GM19043 (cell line): ENCODE results near the gene MAPRE3.

Source experiments
- ATAC-seq: cut with Tn5 transposase; IDR thresholded peaks from one replicate; pipeline ENCODE4 v1.9.1; 2021; ENCODE audit warnings: low read depth; ENCODE audit not compliant: unreplicated experiment

MAPRE3 gene

DNA sequence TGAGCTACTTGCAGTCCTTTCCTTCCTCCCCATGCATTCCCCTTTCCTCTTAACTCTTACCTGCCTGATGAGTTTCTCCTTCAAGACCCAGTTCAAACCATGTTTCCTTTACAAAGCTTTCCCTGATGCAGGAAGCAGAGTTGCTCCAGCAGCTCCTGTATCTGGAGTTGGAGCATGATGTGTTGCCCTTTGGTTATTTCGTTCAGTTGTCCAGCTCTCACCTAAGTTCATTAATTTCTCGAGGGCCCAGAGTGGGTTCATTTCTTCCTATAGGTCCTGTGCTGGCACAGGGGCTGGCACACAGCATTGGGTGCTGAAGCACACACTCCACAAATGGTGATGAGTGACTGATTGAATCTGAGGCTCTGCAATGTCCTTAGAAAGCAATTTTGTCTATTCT, 39.3 kb downstream of the MAPRE3 start:
- ATAC-seq = no peak

DNA sequence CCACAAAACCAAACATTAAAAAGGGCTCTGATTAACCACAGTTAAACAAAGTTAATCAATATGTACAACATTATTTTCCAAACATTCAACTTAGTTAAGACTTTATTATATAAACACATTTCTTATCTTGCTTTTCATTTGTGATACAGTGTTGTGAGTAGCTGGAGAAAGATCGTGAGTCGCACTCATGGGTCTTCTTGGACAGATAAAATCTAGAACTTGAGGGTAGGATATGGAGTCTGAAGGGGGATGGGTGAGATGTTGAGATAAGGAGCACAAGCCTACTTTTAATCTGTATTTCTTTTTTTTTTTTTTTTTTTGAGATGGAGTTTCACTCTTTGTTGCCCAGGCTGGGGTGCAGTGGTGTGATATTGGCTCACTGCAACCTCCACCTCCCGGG, 39.7 kb downstream of the MAPRE3 start:
- no peak for ATAC-seq

GRCh38 chr2:27013738-27014137, 43.3 kb downstream of the MAPRE3 start:
- no peak for ATAC-seq

GRCh38 chr2:27014771-27015433, 44.5 kb downstream of the MAPRE3 start:
- ATAC-seq = no peak

DNA sequence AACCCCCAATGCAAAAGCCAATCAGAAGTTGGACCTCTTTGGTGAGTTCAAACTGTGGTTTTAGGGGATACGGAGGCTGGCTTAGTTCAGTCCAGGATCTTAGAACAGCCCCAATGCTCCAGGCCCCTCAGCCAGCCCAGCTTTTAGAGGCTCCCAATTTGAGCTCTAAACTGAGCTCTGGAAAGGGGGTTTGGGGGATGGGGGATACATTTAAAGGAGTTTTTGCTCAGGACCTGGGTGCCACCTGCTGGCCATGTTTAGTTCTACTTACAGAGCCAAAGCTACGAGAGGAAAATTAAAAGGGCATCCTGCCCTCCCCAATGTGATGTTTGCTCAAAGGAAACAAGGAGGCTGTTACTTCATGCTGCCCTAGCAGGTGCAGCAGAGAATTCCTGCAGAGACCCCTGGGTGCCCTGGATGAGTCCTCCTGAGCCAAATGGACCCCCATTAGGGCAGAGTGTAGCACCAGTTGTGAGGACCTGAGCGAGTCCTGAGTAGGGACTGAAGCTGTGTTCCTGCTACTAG, 46.4 kb downstream of the MAPRE3 start:
- no peak for ATAC-seq

DNA sequence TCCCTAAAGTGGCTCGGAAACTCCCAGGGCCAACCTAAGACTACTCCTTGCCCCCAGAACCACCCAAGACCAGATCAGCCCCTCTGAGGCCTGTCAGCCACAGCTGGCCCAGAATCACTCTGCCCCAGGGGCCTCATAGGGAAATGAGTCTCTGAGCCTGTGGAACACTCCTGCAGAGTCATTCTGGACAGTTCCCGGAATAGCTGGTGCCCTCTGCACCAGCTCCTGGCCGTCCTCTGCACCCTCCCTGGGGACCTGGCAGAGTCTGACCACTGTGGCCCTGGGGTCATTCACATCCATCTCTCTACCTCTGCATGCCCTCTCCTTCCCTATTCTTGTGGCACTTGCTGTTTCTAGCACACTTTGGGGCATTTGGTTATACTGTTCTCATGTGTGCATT, 47.7 kb downstream of the MAPRE3 start:
- no peak for ATAC-seq

GRCh38 chr2:27019459-27019858, 49.0 kb downstream of the MAPRE3 start:
- ATAC-seq = no peak

- ATAC-seq = no peak
Observed at GRCh38 chr2:27019931-27020855, 49.8 kb downstream of the MAPRE3 start.

- no peak for ATAC-seq
Observed at GRCh38 chr2:27021253-27022049, 51.0 kb downstream of the MAPRE3 start.

DNA sequence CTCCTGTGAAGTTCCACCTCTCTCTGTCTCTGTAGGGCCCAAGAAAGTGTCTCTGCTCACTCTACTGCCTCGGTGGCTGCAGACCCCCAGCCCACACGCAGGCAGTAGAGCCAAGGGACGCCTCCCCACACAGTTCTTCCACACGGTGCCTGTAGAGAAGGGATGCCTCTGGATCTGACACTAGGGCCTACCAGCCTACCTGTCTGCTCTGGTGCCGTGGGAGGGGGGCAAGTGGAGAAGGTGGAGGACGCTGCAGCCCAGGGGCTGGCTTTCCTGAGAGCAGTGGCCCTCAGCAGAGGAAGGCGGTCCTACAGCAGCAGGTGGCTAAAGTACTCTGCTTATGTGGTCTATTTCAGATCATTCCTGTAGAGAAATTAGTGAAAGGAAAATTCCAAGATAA, 53.3 kb downstream of the MAPRE3 start:
- ATAC-seq = no peak

- no peak for ATAC-seq
Observed at GRCh38 chr2:27024188-27024587, 53.8 kb downstream of the MAPRE3 start.

DNA sequence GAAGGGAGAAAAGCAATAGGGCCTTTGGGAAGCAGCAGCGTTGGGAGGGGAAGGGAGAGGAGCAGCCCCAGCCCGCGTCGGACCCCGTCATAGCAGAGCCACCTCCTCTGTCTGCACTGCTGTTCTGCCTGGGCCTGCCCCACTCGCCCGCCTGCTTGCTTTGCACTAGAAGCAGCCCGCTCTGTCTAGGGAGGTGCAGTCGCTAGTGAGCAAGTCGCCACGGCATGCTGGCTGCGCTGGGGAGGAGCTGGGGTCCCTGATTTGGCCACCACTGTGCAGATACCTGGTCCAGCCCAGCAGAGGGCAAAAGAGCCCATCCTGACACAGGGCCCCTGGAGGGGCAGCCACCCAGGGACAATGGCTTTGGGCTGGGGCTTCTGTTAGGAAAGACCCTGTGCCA, 54.4 kb downstream of the MAPRE3 start:
- no peak for ATAC-seq

GRCh38 chr2:27025281-27025800, 54.9 kb downstream of the MAPRE3 start:
- ATAC-seq = no peak

DNA sequence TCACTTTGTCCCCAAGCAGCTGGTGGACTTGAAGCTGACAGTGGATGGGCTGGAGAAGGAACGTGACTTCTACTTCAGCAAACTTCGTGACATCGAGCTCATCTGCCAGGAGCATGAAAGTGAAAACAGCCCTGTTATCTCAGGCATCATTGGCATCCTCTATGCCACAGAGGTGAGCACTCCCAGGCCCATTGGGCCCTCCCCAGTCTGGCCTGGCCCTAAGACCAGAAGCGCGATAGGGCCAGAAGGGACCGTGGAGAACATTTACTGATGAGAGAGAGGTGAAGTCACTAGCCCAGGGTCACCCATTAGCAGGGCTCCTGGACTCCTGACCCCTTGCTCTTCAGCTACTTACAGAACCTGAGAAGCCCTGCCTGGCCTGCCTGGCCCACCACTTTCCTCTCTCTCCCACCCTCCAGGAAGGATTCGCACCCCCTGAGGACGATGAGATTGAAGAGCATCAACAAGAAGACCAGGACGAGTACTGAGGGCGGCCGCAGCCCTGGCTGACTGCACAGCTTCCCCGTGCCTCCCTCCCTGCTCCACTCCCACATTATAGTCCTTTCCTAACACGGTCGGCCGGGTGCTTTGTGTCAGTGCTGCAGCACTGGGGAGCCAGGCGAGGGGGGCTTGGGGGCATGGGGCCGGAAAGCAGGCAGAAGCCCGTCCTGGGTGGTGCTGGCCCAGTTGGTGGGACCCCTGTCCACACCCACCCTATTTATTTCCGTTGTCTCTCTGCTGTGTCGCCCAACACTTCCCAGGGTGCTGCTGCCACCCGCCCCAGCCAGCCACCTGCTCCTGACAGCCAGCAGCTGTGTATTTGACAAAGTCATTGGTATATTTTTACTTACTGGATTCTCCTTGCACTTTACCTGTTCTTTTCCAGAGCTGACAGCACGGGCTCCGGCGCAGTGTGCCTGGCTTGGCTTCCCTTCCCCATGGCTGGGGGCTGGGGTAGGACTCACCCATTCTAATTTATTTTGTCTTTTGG, 55.7 kb downstream of the MAPRE3 start:
- no peak for ATAC-seq

- no peak for ATAC-seq
Observed at GRCh38 chr2:27027211-27027651, 56.8 kb downstream of the MAPRE3 start.

GRCh38 chr2:27029051-27029450, 58.6 kb downstream of the MAPRE3 start:
- ATAC-seq = no peak

GRCh38 chr2:27032495-27033252, 62.2 kb downstream of the MAPRE3 start, which contains the start of gene TMEM214:
Gene TMEM214 (plus strand): TSS chr2:27032965. CDS start chr2:27033016, 51 bp downstream.
- peak; percentile 95 for ATAC-seq

- no peak for ATAC-seq
Observed at GRCh38 chr2:27033253-27033852, 62.9 kb downstream of the MAPRE3 start.
